C1 segment of cervical spinal cord (tissue), 14 donors: ENCODE measurements around the gene CWF19L2.

Source experiments
- DNase-seq, 14 donors: peaks; one replicate each; lab custom pipeline; 2025; lab: John Stamatoyannopoulos, UW

CWF19L2 gene

GRCh38 chr11:107307991-107308390 is 149.6 kb downstream of the CWF19L2 start:
- DNase-seq = no peak

GRCh38 chr11:107301878-107302277 is 155.7 kb downstream of the CWF19L2 start:
- DNase-seq = no peak

- no peak for DNase-seq
Measured at GRCh38 chr11:107293677-107294344, 163.8 kb downstream of the CWF19L2 start.

GRCh38 chr11:107282195-107282594 is 175.4 kb downstream of the CWF19L2 start:
- DNase-seq = no peak
